ENCODE results near the gene ADRB1.

Gene ADRB1

DNA sequence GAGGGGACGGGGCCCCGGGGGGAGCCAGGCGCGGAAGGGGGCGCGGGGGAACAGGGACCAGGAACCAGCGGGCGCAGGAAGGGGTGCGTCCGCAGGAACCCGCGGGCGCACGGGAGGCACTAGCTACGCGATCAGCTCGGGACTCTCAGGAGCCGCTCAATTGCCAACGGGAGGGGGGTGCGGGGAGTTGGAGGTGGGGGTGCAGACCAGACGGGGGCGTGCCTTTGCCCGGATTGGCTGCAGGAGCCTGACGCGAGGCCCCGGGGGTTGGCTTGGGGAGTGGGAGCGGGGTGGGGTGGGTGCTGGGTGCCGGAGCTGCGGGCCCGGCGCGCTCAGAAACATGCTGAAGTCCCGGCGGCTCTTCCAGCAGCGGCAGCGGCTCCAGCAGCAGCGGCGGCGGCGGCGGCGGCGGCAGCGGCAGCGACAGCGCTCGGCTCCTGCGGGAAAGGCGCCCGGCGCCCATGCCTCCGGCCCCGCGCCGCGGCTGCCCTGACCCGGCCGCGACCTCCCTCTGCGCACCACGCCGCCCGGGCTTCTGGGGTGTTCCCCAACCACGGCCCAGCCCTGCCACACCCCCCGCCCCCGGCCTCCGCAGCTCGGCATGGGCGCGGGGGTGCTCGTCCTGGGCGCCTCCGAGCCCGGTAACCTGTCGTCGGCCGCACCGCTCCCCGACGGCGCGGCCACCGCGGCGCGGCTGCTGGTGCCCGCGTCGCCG lies at the start of gene ADRB1:
ADRB1 (plus strand) TSS at position 335 of the 715 bp plus-strand sequence; CDS start at position 602, 267 bp downstream.
- H3K27ac ChIP-seq (ENCODE audit: low read depth, low read length): peak within 1 kb of the TSS; percentile 65
- H3K4me1 ChIP-seq (ENCODE audit: insufficient read depth, low read length): no peaks in the 10 kb centered on the region
- peaks cover 0 to 25% of the 10 kb centered on the region in 2 donors for H3K27me3 ChIP-seq (ENCODE audit: control insufficient read depth in 1 of 2, insufficient read depth in 2 of 2, low read length in 2 of 2)
- no peaks in the 10 kb centered on the region for H3K36me3 ChIP-seq (ENCODE audit: insufficient read depth, low read length)
- H3K9ac ChIP-seq (ENCODE audit: low read length): no peak within 1 kb of the TSS
- H3K9me3 ChIP-seq (ENCODE audit: low read length): no peaks in the 10 kb centered on the region
- peak within 1 kb of the TSS; percentile 32 to 49 for H3K4me3 ChIP-seq (ENCODE audit: low read depth in 1 of 2, low read length in 2 of 2)

DNA sequence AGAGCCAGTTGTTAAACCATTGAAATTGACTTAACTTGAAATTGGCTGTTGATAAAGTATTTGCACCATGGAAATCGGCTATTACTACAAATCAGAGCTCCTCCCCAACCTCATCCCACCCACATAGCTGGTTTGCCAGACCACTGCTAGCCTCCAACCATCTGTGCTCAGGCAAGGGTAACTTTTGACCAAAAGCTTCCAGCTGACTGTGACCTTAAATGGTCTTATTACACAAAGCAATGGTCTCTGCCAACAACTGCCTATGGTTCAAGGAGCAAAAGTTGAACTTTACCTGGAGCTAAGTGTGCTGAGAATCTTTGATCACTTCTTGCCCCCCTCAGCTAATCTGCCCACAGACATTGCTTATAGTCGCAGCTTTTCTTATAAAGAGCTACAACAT lies 48.5 kb upstream of the ADRB1 start:
- Histone ChIP-seq H3K27ac (ENCODE audit: low read depth, low read length) (no peak overlapping the region), H3K9me3 (ENCODE audit: low read length) (no peaks in the 10 kb centered on the region), H3K9ac (ENCODE audit: low read length) (no peak overlapping the region), H3K36me3 (ENCODE audit: insufficient read depth, low read length) (no peaks in the 10 kb centered on the region), H3K4me3 (ENCODE audit: low read depth in 1 of 2, low read length in 2 of 2) (no peak overlapping the region), H3K4me1 (ENCODE audit: insufficient read depth, low read length) (no peaks in the 10 kb centered on the region), H3K27me3 (ENCODE audit: control insufficient read depth in 1 of 2, insufficient read depth in 2 of 2, low read length in 2 of 2) (no peaks in the 10 kb centered on the region)

DNA sequence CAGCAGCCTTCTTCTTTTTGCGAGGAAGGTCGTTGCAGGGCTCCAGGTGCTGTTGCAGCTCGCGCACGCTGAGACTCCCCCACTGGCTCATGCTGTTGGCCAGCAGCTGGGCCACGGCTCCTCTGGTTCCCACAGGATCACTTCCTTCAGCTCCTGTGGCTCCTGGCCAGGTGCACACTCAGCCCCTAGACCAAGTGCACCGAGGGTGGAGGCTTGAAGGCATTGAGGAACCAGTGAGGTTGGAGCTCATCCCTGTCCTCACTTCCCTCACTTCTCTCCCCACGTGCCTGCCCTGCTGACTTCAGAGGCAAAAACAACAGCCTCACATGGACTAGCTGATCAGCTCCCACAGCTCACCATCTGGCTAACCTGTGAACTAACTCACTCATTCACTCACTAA lies 46.2 kb upstream of the ADRB1 start:
- Histone ChIP-seq H3K9me3 (ENCODE audit: low read length) (no peaks in the 10 kb centered on the region), H3K27me3 (ENCODE audit: control insufficient read depth in 1 of 2, insufficient read depth in 2 of 2, low read length in 2 of 2) (no peaks in the 10 kb centered on the region), H3K4me3 (ENCODE audit: low read depth in 1 of 2, low read length in 2 of 2) (no peak overlapping the region), H3K9ac (ENCODE audit: low read length) (no peak overlapping the region), H3K4me1 (ENCODE audit: insufficient read depth, low read length) (no peaks in the 10 kb centered on the region), H3K36me3 (ENCODE audit: insufficient read depth, low read length) (no peaks in the 10 kb centered on the region), H3K27ac (ENCODE audit: low read depth, low read length) (no peak overlapping the region)

DNA sequence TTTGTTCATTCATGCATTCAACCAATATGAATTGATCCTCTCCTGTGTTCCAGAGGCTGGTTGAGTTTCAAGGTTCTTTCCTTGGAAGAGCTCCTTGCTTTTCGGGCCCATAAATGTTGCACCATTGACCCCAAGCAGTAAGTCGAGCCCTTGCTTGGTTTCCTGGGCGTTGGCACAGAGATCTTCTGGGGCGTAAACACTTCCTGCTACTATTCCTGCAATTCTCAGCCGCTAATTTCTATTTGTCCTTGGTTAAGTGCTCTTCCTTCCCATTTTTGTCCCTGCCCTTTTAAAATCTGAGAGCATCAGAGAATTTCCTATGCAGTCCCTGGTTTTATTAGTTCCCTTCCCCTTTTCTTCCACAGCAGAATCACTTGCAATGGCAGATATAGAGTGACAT lies 44.1 kb upstream of the ADRB1 start:
- Histone ChIP-seq H3K9ac (ENCODE audit: low read length) (no peak overlapping the region), H3K27ac (ENCODE audit: low read depth, low read length) (no peak overlapping the region), H3K4me3 (ENCODE audit: low read depth in 1 of 2, low read length in 2 of 2) (no peak overlapping the region), H3K27me3 (ENCODE audit: control insufficient read depth in 1 of 2, insufficient read depth in 2 of 2, low read length in 2 of 2) (no peaks in the 10 kb centered on the region), H3K36me3 (ENCODE audit: insufficient read depth, low read length) (no peaks in the 10 kb centered on the region), H3K9me3 (ENCODE audit: low read length) (no peaks in the 10 kb centered on the region), H3K4me1 (ENCODE audit: insufficient read depth, low read length) (no peaks in the 10 kb centered on the region)

DNA sequence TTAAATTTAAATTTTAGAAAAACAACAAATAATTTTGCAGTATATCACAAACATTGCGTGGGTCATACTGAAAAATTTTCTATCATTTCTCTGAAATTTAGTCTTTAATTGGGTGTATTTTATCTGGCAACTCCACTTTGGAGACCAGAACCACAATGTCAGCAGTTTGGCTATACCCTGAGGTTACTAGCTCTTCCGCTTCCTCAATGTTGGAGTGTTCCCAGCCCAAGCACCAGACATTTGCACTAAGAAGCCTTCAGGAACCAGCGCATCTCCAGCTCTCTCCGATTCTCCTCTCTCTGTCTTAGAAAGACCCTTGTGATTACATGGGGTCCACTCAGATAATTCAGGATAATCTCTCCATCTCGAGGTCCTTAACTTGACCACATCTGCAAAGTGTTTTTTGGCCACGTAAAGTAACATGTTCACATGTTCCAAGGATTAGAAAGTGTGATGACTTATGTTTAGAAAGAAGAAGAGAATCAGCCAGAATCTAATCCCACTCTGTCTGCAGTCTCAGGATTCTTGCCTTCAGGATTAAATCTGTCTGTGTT lies 43.1 kb upstream of the ADRB1 start:
- no peaks in the 10 kb centered on the region for H3K27me3 ChIP-seq (ENCODE audit: control insufficient read depth in 1 of 2, insufficient read depth in 2 of 2, low read length in 2 of 2)
- H3K36me3 ChIP-seq (ENCODE audit: insufficient read depth, low read length): no peaks in the 10 kb centered on the region
- H3K9ac ChIP-seq (ENCODE audit: low read length): no peak overlapping the region
- no peak overlapping the region for H3K27ac ChIP-seq (ENCODE audit: low read depth, low read length)
- H3K4me3 ChIP-seq (ENCODE audit: low read depth in 1 of 2, low read length in 2 of 2): no peak overlapping the region
- H3K9me3 ChIP-seq (ENCODE audit: low read length): no peaks in the 10 kb centered on the region
- no peaks in the 10 kb centered on the region for H3K4me1 ChIP-seq (ENCODE audit: insufficient read depth, low read length)

DNA sequence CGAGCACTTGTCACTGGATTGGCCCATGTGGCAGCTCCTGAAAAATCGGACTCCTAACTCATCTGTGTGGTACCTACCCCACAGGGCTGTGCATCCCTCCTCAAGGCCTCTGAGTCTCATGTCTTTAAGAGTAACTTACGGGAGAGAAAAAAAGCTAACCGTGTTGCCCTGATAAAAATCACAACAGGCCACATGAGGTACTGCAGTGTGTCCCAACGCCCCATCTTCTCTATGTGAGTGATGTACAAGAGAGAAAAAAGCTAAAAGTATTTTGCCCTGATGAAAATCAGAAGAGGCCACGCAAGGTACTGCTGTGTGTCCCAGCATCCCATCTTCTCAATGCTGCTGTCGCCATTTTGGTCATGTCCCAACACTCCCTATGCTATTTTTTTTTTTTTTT lies 41.2 kb upstream of the ADRB1 start:
- no peaks in the 10 kb centered on the region for H3K36me3 ChIP-seq (ENCODE audit: insufficient read depth, low read length)
- H3K4me1 ChIP-seq (ENCODE audit: insufficient read depth, low read length): no peaks in the 10 kb centered on the region
- H3K9ac ChIP-seq (ENCODE audit: low read length): no peak overlapping the region
- no peaks in the 10 kb centered on the region for H3K27me3 ChIP-seq (ENCODE audit: control insufficient read depth in 1 of 2, insufficient read depth in 2 of 2, low read length in 2 of 2)
- H3K27ac ChIP-seq (ENCODE audit: low read depth, low read length): no peak overlapping the region
- H3K4me3 ChIP-seq (ENCODE audit: low read depth in 1 of 2, low read length in 2 of 2): no peak overlapping the region
- H3K9me3 ChIP-seq (ENCODE audit: low read length): no peaks in the 10 kb centered on the region

DNA sequence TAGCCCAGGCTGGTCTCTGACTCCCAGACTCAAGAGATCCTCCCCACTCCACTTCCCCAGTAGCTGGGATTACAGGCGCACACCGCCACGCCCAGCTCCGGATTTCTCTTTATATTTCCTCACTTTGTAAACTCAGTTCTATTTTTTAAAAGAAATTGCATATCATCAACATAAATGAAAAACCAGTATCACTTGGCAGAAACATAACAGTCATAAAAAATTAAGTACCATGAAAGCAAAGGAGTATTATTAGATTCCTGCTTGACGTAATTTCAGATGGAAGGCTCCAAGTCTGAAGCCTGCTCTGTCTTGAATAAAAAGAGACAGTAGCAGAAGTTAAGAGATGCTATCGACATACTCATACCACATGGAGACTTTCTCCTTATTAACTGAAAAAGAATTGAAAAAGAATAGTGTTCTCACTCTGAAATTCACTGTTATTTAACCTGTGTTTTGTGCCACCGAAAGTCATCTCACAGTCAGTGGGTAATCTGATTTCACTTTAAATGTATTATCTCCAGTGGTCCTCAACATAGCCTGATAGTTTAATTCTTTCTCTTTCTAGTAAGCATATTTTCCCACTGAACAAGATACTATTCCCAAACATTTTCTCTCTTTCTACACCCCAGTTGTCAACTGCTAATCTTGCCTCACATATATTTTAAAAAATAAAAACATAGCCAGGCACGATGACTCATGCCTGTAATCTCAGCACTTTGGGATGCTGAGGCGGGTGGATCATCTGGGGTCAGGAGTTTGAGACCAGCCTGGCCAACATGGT lies 40.3 kb upstream of the ADRB1 start:
- Histone ChIP-seq H3K36me3 (ENCODE audit: insufficient read depth, low read length) (no peaks in the 10 kb centered on the region), H3K27ac (ENCODE audit: low read depth, low read length) (no peak overlapping the region), H3K27me3 (ENCODE audit: control insufficient read depth in 1 of 2, insufficient read depth in 2 of 2, low read length in 2 of 2) (no peaks in the 10 kb centered on the region), H3K9me3 (ENCODE audit: low read length) (no peaks in the 10 kb centered on the region), H3K4me3 (ENCODE audit: low read depth in 1 of 2, low read length in 2 of 2) (no peak overlapping the region), H3K4me1 (ENCODE audit: insufficient read depth, low read length) (no peaks in the 10 kb centered on the region), H3K9ac (ENCODE audit: low read length) (no peak overlapping the region)

DNA sequence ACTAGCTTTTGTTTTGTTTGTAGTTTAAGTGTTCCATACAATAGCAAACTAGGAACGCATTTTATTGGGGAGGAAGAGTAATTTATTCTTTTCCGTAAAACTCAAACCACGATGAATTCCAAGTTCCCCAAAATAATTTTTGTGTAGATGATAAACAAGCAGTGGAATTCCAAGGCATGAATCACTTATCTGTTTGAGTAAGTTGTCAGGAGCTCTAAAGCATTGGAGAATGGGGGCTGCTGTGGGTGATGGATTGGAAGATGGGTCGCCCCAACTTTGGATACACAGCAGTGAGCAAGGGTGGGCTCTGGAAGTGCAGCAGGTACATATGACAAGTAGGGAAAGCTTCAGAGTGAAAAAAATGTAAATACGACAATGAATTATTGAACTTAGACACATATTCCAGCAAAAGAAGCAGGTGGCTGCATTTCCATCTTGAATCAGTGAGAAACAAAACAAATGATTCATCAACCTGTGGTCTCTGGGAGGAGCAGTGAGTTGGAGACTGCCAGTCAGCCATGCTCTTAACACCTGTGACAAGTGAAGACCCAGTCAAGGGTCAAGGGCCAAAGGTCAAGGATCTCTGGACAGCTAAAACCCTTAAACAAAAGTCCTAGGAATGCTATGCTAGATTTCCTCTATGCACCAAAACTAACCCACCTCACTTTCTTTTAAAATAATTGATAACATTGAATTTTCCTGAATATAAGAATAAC lies 34.2 kb upstream of the ADRB1 start:
- H3K36me3 ChIP-seq (ENCODE audit: insufficient read depth, low read length): no peaks in the 10 kb centered on the region
- H3K9me3 ChIP-seq (ENCODE audit: low read length): no peaks in the 10 kb centered on the region
- H3K4me3 ChIP-seq (ENCODE audit: low read depth in 1 of 2, low read length in 2 of 2): no peak overlapping the region
- H3K27me3 ChIP-seq (ENCODE audit: control insufficient read depth in 1 of 2, insufficient read depth in 2 of 2, low read length in 2 of 2): no peaks in the 10 kb centered on the region
- no peaks in the 10 kb centered on the region for H3K4me1 ChIP-seq (ENCODE audit: insufficient read depth, low read length)
- no peak overlapping the region for H3K9ac ChIP-seq (ENCODE audit: low read length)
- H3K27ac ChIP-seq (ENCODE audit: low read depth, low read length): no peak overlapping the region

DNA sequence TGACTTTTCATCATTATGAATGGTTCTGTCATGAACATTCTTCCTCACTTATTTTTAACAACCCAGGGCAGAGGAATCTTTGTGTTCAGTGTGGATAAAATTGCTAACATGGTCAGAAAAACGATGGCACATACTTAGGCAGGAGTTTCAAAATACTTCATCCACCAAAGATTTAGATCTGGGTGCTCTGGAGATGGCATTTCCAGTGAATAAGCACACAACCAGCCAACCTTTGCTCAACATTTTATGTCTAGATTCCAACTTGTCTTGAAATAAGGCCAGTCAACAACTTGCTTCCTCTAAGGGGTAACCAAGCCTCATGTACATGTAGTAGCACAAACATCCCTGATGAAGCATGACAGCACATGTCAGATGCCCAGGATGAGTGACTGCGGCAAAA lies 33.4 kb upstream of the ADRB1 start:
- H3K9ac ChIP-seq (ENCODE audit: low read length): no peak overlapping the region
- no peaks in the 10 kb centered on the region for H3K9me3 ChIP-seq (ENCODE audit: low read length)

DNA sequence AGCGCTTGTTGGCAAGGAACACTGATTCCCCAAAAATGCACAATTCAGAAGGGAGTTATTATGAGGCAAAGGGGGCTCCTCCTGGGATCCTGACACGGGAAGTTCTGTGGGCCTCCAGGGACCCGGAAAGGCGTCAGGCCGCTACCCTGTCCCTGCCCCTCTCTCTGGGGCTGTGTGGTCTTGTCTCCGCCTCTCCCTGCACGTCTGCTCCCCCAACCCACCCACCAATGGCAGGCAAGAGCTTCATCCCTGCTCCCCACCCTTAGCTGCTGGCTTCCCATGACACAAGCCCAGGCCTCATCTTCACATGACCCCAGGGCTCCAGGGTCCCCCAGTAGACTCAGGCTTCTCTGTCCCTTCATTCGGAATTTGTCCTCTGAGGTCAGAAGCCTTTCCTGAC lies 31.0 kb upstream of the ADRB1 start:
- no peaks in the 10 kb centered on the region for H3K9me3 ChIP-seq (ENCODE audit: low read length)
- no peaks in the 10 kb centered on the region for H3K4me1 ChIP-seq (ENCODE audit: insufficient read depth, low read length)

More for the DNA sequence above, 33.4 kb upstream of the ADRB1 start:
- no peaks in the 10 kb centered on the region for H3K27me3 ChIP-seq (ENCODE audit: control insufficient read depth in 1 of 2, insufficient read depth in 2 of 2, low read length in 2 of 2)
- H3K4me1 ChIP-seq (ENCODE audit: insufficient read depth, low read length): no peaks in the 10 kb centered on the region
- no peaks in the 10 kb centered on the region for H3K36me3 ChIP-seq (ENCODE audit: insufficient read depth, low read length)
- H3K4me3 ChIP-seq (ENCODE audit: low read depth in 1 of 2, low read length in 2 of 2): no peak overlapping the region
- H3K27ac ChIP-seq (ENCODE audit: low read depth, low read length): no peak overlapping the region

DNA sequence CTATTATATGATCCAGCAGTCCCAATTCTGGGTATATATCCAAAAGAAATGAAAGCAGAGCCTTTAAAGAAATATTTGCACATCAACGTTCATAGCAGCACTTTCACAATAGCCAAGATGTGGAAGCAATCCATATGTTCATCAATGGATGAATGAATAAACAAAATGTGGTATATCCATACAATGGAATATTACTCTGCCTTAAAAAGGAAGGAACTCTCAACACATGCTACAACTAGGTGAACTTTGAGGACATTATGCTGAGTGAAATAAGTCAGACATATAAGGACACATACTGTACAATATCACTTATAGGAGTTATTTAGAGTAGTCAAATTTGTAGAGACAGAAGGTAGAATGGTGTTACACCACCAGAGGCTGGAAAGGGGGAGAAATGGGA lies 28.0 kb upstream of the ADRB1 start:
- Histone ChIP-seq H3K9ac (ENCODE audit: low read length) (no peak overlapping the region), H3K9me3 (ENCODE audit: low read length) (no peaks in the 10 kb centered on the region), H3K4me1 (ENCODE audit: insufficient read depth, low read length) (no peaks in the 10 kb centered on the region), H3K36me3 (ENCODE audit: insufficient read depth, low read length) (no peaks in the 10 kb centered on the region), H3K27me3 (ENCODE audit: control insufficient read depth in 1 of 2, insufficient read depth in 2 of 2, low read length in 2 of 2) (no peaks in the 10 kb centered on the region), H3K27ac (ENCODE audit: low read depth, low read length) (no peak overlapping the region), H3K4me3 (ENCODE audit: low read depth in 1 of 2, low read length in 2 of 2) (no peak overlapping the region)

More for the DNA sequence above, 31.0 kb upstream of the ADRB1 start:
- no peaks in the 10 kb centered on the region for H3K27me3 ChIP-seq (ENCODE audit: control insufficient read depth in 1 of 2, insufficient read depth in 2 of 2, low read length in 2 of 2)
- no peak overlapping the region for H3K4me3 ChIP-seq (ENCODE audit: low read depth in 1 of 2, low read length in 2 of 2)
- no peak overlapping the region for H3K27ac ChIP-seq (ENCODE audit: low read depth, low read length)
- H3K9ac ChIP-seq (ENCODE audit: low read length): no peak overlapping the region
- H3K36me3 ChIP-seq (ENCODE audit: insufficient read depth, low read length): no peaks in the 10 kb centered on the region

Measured in muscle layer of colon (tissue), 2 donors.